Head of caudate nucleus (tissue), 42 donors: ENCODE data around the gene POMT1.
"Not testable (repeated sequence)": the region's sequence is repeated elsewhere in the genome, so short reads cannot be mapped to it uniquely, and the experiment has no call there.

ENCODE experiments used
- DNase-seq, 42 donors: peaks; one replicate each; pipeline versions ENCODE4 v3.0.0 to v3.0.0-alpha.2; 2020 to 2021; ENCODE audit warnings: mixed read lengths in 7 of 42
- intact Hi-C: fragments of 100-400 bp; cut with DNase I; formaldehyde crosslinking; loops from one replicate; pipeline ENCODE4 v1.15.0; 2022

POMT1 gene, protein sequence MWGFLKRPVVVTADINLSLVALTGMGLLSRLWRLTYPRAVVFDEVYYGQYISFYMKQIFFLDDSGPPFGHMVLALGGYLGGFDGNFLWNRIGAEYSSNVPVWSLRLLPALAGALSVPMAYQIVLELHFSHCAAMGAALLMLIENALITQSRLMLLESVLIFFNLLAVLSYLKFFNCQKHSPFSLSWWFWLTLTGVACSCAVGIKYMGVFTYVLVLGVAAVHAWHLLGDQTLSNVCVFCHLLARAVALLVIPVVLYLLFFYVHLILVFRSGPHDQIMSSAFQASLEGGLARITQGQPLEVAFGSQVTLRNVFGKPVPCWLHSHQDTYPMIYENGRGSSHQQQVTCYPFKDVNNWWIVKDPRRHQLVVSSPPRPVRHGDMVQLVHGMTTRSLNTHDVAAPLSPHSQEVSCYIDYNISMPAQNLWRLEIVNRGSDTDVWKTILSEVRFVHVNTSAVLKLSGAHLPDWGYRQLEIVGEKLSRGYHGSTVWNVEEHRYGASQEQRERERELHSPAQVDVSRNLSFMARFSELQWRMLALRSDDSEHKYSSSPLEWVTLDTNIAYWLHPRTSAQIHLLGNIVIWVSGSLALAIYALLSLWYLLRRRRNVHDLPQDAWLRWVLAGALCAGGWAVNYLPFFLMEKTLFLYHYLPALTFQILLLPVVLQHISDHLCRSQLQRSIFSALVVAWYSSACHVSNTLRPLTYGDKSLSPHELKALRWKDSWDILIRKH

DNA sequence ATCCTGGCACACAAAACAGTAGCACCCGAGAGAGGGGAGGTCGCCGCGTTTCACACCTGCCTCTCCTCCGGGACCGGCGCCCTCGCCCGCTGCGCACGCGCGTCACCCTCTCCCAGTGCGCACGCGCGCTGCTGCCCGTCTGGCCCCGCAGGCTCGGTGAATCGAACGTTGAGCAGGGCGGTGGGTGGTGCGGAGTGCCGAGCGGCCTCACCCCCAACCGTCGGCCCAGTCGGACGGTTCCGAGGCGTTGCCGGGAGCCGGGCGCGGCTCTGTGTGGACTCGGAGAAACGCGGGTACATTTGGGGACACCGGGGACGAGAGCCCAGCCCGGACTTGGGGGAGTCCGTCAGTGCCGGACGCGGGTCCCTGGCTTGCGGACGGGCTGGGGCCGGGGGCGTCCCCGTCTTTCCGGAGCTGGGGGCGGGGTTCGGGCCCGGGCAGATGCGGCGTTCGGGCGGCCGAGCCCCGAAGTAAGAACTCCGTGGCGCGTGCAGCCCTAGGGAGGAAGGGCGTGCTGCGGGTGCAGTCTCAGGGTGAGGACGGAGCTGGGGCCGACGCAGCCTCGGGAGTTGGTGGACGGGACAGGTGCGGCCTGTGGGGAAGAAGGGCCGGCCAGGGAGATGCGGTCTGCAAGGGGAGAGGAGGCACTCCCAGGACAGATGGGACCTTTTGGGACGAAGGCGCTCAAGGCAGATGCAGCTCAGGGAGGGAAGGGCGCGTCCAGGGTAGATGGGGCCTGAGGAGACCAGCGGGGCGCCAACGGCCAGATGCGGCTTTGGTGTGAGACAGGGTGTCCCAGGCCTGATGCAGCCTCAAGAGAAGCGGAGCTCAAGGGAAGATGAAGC lies at the start of gene POMT1:
Gene POMT1 (plus strand): TSS at position 138 of the 845 bp plus-strand sequence. CDS start 1,301 bp downstream, outside the sequence.
- intact Hi-C loops = no loop called here
- DNase-seq = peak; percentile 69 to 96 (median 90)

DNA sequence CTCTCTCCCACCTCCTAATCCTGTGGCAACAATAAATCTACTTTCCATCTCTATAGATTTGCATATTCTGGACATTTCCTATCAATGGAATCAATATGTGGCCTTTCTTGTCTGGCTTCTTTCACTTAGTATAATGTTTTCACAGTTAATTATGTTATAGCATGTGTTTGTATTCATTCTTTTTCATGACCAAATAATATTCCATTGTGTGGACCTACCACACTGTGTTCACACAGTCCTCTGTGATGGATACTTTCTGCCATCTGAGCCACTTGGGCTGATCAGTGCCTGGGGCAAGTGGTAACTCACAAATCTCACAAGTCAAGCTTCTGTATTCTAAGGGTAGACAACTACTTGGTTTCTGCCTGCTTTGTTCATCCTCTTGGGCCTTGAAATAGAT lies 48.7 kb upstream of the POMT1 start:
- DNase-seq = no peak
- intact Hi-C loops = no loop called here

DNA sequence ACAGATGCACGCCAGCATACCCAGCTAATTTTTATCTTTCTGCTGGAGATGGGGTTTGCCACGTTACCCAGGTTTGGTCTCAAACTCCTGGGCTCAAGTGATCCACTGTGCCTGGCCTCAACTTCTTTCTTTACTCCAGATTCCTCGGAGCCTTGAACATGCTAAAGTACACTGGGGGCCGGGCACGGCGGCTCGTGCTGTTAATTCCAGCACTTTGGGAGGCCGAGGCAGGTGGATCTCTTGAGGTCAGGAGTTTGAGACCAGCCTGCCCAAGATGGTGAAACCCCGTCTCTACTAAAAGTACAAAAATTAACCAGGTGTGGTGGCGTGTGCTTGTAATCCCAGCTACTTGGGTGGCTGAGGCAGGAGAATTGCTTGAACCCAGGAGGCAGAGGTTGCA lies 47.1 kb upstream of the POMT1 start:
- intact Hi-C loops, DNase-seq: not testable (repeated sequence)

DNA sequence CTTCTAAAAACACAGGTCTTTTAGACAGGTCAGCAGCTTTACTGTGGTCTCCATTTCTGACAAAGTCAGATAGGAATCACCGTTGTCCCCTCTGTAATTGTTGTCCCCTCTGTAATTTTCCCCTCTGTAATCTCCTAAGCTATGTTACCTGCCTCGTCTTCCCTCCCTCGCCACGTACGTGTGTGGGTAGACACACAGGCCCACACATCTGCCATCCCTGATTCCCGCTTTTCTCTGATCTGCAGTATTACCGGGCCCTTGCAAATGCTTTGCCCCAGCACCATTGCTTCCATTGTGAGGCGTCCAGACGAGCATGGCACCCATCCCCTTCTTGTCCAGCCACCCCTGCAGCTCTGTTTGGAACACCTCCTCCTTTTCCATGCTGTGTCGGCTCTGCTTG lies 45.0 kb upstream of the POMT1 start:
- intact Hi-C loops = no loop called here
- peak in 14 of 42 donors; percentile 29 to 72 (median 44) for DNase-seq

DNA sequence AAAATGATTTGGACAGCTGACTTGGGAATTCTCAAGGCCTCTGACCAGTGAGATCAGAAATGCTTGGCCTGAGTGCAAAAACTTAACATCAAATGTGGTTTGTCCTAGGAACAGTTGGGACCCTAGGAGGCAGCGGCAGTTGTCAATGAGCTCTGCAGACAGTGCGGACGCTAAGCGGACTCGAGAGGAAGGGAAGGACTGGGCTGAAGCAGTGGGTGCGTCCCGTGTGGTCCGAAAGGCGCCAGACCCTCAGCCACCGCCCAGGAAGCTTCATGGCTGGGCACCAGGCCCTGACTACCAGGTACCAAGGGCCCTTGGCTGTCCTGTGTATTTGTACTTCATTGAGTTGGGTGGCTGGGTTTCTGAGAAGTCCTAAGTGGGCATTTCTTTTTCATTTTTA lies 43.7 kb upstream of the POMT1 start:
- DNase-seq = peak in 1 of 42 donors; percentile 13
- intact Hi-C loops = no loop called here

DNA sequence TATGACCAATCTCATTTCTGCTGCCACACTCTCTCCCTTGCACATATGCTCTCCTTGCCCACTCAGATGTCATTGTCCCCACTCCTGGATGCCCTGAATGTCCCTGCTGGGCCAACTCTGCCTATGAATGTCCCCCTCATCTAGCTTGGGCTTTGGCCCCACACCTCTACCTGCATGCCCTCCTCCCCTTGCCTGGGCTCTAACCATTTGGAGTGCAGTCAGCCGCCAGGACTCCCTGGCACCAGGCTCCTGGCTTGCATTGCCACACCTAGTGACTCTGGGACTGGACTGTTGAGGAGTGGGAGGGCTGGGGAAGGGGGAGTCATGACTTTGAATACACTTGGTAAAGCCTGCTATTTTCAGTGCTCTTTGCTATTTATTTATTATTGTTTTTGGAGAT lies 41.6 kb upstream of the POMT1 start:
- intact Hi-C loops = no loop called here
- peak in 2 of 42 donors; percentile 3 to 9 for DNase-seq

DNA sequence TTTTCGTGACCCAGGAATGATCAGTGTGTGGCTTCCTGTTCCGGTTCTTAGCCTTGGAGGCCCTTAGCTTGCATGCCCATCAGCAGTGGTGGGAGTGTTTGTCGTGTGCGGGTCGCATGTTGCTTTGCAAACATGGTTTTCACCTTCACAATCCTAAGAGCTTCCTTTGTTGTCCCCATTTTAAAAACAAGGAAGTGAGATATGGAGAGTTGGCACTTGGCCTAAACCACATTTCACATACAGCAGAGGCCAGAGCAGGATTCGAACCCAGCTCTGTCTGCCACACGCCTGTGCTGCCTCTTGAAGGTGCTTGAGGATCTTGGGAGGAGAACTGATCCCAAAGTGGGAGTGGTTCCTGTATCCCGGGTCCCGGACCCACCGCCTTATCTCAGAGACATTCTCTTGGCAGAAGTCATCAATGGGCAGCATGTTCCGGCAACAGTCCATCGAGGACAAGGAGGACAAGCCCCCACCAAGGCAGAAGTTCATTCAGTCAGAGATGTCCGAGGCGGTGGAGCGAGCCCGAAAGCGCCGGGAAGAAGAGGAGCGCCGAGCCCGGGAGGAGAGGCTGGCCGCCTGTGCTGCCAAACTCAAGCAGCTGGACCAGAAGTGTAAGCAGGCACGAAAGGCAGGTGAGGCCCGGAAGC lies 38.2 kb upstream of the POMT1 start:
- DNase-seq = peak in 2 of 42 donors; percentile 31 to 43
- intact Hi-C loops = no loop called here

DNA sequence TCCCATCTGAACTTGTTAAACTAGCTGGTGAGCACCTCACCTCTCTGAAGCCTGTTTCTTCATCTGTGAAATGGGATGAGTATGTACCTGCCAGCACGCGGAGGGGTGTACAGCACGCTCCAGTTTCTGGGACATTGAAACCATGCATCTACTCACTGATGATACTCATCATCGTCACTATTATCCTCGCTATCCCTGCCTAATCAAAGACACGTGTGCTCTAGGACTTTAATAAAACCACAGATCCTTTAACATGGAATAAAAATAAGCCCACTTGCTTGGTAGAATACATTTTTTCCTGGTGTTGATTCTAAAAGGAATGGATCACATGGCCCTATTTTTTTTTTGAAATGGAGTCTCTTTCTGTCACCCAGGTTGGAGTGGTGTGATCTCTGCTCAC lies 37.3 kb upstream of the POMT1 start:
- intact Hi-C loops = no loop called here
- peak in 1 of 42 donors; percentile 16 for DNase-seq

DNA sequence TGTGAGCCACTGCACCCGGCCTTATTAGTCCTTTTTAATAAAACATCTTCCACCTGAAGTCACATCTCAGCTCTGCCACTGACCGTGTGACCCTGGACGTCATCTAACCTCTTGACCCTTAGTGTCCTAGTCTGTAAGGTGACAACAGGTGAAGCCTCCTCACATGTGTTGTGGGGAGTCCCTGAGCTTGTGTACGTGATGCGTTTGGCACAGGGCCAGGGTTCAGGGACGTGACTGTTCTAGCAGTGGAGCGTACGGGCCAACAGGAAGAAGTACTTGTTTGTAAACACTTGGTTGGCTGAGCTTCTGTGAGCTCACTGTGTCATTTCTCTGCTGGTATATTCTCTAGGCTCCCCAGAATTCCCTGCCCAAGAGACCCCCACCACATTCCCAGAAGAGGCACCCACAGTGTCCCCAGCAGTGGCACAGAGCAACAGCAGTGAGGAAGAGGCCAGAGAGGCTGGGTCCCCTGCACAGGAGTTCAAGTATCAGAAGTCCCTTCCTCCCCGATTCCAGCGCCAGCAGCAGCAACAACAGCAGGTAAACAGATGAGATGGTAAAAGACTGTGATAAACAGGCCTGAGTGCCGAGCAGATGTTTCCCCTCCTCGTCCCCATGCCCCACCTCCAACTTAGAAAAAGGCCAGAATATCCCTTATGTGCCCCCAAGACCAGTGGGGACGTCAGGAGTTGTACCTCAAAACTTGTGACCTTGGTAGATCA lies 35.3 kb upstream of the POMT1 start:
- intact Hi-C loops = no loop called here
- DNase-seq = peak in 1 of 42 donors; percentile 5

DNA sequence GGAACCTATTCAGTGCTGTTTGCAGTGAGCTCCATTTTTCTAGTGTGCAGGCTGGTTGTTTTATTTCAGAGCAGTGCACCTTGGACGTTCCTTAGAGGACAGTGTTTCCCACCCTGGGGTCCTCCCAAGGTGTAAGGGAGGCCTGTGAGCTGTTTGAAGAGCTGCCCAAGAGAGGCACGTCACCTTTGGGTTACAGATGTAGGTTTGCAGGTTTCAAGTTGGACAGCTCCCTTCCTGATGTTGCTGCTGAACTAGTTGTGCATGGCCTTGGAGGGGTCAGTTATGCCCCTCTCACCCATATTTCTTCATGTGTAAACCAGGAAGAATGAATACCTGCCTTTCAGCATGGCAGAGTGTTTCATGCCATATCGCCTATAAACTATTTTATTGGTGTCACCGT lies 34.7 kb upstream of the POMT1 start:
- no peak for DNase-seq
- intact Hi-C loops = no loop called here

DNA sequence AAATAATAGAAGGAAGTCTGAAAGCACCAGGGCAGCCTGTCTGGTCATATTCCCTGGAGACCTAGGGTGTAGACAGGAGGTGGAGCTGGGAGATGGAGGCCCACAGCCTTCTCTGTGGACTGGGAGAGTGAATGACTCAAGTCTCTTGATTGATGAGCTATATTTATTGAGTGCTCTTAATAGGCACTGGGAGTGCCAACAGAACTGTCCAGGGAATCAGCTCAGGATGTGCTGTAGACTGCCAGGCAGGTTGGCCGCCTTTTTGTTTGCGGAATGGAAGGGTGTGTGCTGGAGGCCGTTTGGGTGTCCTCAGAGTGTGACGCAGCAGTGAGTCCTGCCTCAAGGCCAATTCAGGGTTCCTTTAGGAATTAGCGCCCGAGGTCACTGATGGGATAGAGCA lies 33.4 kb upstream of the POMT1 start:
- no peak for DNase-seq
- intact Hi-C loops = no loop called here

DNA sequence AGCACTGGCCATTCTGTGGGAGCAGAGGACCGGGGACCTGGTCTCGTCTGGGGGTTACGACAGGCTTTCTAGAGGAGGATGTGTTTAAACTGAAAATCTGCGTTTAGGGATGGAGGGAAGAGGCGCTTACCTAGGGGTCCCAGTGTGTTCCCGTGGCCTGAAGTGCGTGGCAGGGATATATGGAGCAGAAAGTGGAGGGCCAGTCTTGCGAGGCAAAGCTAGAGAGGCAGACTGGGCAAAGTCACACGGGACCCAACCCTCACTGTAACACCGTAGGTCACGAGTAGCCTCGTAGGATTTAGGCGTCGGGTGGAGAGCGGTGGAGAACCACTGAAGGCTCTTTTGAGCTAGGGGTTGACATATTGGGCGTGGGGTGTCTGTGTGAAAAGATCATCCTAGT lies 32.8 kb upstream of the POMT1 start:
- intact Hi-C loops = no loop called here
- peak in 1 of 42 donors; percentile 7 for DNase-seq

DNA sequence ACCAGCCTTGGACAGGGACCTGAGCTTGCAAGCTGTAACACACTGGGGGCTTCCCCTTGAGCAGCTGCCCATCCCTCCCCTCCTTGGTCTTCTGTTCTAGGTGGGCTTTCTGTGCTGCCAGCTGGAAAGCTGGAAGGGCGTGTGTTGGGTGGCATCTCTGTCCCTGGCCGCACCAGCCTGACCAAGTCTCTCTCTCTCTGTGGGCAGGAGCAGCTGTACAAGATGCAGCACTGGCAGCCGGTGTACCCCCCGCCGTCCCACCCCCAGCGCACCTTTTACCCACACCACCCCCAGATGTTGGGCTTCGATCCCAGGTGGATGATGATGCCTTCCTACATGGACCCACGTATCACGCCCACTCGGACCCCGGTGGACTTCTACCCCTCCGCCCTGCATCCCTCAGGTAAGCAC lies 32.1 kb upstream of the POMT1 start:
- DNase-seq = peak in 2 of 42 donors; percentile 12 to 19
- intact Hi-C loops = no loop called here

DNA sequence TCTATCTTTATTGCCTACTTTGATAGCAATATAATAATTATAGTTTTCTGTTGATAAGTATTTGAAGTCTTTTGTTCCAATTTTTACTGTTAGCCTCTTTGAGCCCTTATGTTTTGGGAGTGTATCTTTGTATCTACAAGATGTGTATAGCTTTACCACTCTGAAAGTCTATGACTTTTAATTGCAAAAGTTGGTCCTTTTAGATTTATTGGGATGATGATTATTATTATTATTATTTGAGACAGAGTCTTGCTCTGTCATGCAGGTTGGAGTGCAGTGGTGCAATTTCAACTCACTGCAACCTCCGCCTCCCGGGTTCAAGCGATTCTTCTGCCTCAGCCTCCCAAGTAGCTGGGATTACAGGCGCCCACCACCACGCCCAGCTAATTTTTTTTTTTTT lies 30.6 kb upstream of the POMT1 start:
- intact Hi-C loops, DNase-seq: not testable (repeated sequence)

DNA sequence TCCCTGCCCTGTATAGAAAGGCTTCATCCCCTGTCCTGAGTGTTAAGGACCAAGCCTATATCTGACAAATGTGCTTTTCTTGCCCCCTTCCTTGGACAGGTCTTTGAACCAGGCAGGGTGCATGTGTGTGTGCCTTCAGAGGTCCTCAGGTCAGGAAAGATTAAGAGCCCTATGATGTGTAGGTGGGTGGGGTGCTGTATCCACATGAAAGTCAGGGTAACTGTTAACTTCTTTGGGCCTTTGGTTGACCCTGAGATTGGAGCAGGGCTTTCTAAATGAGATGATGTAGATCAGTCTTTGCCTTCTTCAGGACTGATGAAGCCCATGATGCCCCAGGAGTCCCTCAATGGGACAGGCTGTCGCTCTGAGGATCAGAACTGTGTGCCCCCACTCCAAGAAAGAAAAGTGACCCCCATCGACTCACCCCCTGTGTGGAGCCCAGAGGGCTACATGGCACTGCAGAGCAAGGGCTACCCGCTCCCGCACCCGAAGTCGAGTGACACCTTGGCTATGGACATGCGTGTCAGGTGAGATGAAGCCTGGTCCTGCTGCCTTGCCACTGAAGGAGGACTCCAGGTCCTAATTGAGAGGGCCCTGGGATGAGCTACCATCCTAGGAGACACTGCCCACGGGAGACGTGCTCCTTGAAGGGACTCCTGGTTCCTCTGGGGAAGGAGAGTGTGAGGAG lies 29.4 kb upstream of the POMT1 start:
- DNase-seq = peak in 3 of 42 donors; percentile 3 to 22 (median 8)
- intact Hi-C loops = no loop called here

DNA sequence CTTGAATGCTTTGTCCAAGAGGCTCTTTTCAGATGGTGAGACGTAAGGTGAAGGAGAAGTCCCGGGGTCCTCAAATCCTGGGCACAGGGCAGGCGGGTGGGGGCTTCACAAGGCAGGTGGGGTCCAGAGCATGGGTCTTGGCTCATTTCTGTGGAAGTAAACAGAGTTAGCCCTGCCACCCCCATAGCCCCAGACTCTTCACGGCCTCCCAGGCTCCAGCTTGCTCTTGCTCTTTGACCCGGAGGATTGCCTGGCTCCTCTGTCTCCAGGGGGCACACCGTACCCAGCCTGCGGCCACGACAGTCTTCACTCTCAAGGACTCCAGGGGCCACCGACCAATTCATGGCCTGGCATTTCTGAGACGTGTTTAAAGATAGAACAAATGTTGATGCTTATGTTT lies 28.8 kb upstream of the POMT1 start:
- peak in 3 of 42 donors; percentile 12 to 29 (median 17) for DNase-seq
- intact Hi-C loops = no loop called here

DNA sequence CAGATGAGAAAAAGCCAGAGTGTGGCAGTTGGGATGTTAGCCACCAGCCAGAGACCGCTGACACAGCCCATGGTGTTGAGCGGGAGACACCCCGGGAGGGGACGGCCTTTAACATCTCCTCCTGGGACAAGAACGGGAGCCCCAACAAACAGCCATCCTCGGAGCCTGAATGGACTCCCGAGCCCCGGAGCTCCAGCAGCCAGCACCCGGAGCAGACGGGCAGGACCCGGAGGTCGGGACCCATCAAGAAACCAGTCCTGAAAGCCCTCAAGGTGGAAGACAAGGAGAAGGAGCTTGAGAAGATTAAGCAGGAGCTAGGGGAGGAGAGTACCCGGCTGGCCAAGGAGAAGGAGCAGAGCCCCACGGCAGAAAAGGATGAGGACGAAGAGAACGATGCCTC lies 28.0 kb upstream of the POMT1 start:
- intact Hi-C loops = no loop called here
- peak in 4 of 42 donors; percentile 6 to 22 (median 12) for DNase-seq
